Stomach (tissue), 9 donors: ENCODE results near the gene NOP56. TPM values are rescaled to one million over a fixed set of nuclear protein-coding genes. Genes with fewer than 3 reads are reported as not detected.

ENCODE experiments used
- DNase-seq, 2 donors: peaks; one replicate each; pipeline versions ENCODE4 v3.0.0 to v3.0.0-alpha.2; 2013 to 2019
- H3K27ac ChIP-seq, 5 donors: fragments of 200-600 bp in 4 of 5; sonication (generic) in 4 of 5; one replicate each; pipeline ENCODE4 v1.5.1; 2013 to 2019; ENCODE audit warnings: mild to moderate bottlenecking in 1 of 5, moderate library complexity in 1 of 5
- H3K27me3 ChIP-seq, 3 donors: fragments of 200-600 bp; sonication (generic); one replicate each; pipeline ENCODE4 v1.5.1; 2017 to 2019; ENCODE audit warnings: mixed run types in 1 of 3
- H3K36me3 ChIP-seq, 4 donors: fragments of 200-600 bp; sonication (generic); 1 replicate in 3 of 4; 2 replicates in 1 of 4; pipeline ENCODE4 v1.5.1; 2016 to 2019
- H3K4me1 ChIP-seq, 4 donors: fragments of 200-600 bp; sonication (generic); one replicate each; pipeline ENCODE4 v1.5.1; 2016 to 2019
- H3K4me3 ChIP-seq, 4 donors: fragments of 200-600 bp; sonication (generic) in 3 of 4; one replicate each; pipeline ENCODE4 v1.5.1; 2016 to 2019; ENCODE audit warnings: mild to moderate bottlenecking in 1 of 4
- H3K9me3 ChIP-seq, 4 donors: fragments of 200-600 bp; sonication (generic); one replicate each; pipeline ENCODE4 v1.5.1; 2016 to 2019
- CTCF ChIP-seq, 7 experiments: fragments of 450-650 bp in 4 of 7; fragments of 200-600 bp in 3 of 7; sonication (generic) in 3 of 7; IDR thresholded peaks; one replicate each; pipeline ENCODE4 v1.5.1; 2016 to 2019; ENCODE audit warnings: antibody characterized with exemption in 7 of 7, control low read depth in 2 of 7, mild to moderate bottlenecking in 1 of 7
- EP300 ChIP-seq: sonication (generic); formaldehyde crosslinking; IDR thresholded peaks from one replicate; pipeline ENCODE4 v1.6.1; 2017; ENCODE audit warnings: antibody characterized with exemption
- POLR2A ChIP-seq, 4 donors: fragments of 450-650 bp; IDR thresholded peaks; one replicate each; pipeline ENCODE4 v1.6.1; 2016; ENCODE audit warnings: antibody characterized with exemption in 4 of 4, control low read depth in 2 of 4, mild to moderate bottlenecking in 1 of 4, moderate library complexity in 1 of 4
- POLR2AphosphoS5 ChIP-seq, 3 donors: sonication (generic); formaldehyde crosslinking; IDR thresholded peaks; one replicate each; pipeline ENCODE4 v1.6.1; 2016; ENCODE audit warnings: antibody characterized with exemption in 3 of 3
- WGBS, 5 donors: extraction: QIAGEN DNeasy Blood & Tissue Kit in 3 of 5; methylation state at CpG; one replicate each; pipeline versions ENCODE4 v1.1.5 to v1.1.7; 2013 to 2018; 5-methylcytosine and 5-hydroxymethylcytosine counted together
- intact Hi-C: fragments of 100-400 bp; cut with DNase I; formaldehyde crosslinking; loops from one replicate; pipeline ENCODE4 v1.15.1; 2023; ENCODE audit warnings: low total_unique reads
- polyA plus RNA-seq, 3 donors: library from polyadenylated mRNA; stranded (reverse); fragments of 200-250 nt; gene quantifications; one replicate each; pipeline ENCODE4 v1.2.3, GENCODE V29; 2013
- total RNA-seq, 5 donors: library from RNA; depleted of rRNA; stranded (reverse); fragments of >200 nt; gene quantifications; one replicate each; pipeline versions ENCODE4 v1.1.0 to v1.2.3, GENCODE V29; 2014 to 2016
- donor health status: healthy with polysubstance abuse.
- donor health status: Bipolar disorder and iron deficiency.
- donor health status: healthy.

The NOP56 gene
- total and polyA plus RNA-seq, 8 donors = 42.4 to 157 (median 98.8) TPM

- intact Hi-C loops = no loop called here
- H3K36me3 ChIP-seq = peaks cover 47 to 60% (median 59%) of the 10 kb centered on the region in 4 donors
- whole genome bisulfite sequencing, 5 donors = 84 to 93% (median 88%) methylated on average over 3 of the region's 3 CpGs
- peaks cover 20 to 42% (median 32%) of the 10 kb centered on the region in 4 donors for H3K4me1 ChIP-seq
- TF ChIP-seq CTCF (IDR thresholded peaks at IDR 0.05) = no peak
- no peak for TF ChIP-seq POLR2AphosphoS5 (IDR thresholded peaks at IDR 0.05)
- TF ChIP-seq EP300 = no peak
- TF ChIP-seq POLR2A (IDR thresholded peaks at IDR 0.05) = no peak
- no peaks in the 10 kb centered on the region for H3K27me3 ChIP-seq
- H3K4me3 ChIP-seq = peak overlapping the region in 2 of 4 donors; percentile 91 to 100
- no peak for DNase-seq
- no peak overlapping the region for H3K27ac ChIP-seq
- H3K9me3 ChIP-seq = no peaks in the 10 kb centered on the region
These were observed 2.4 kb downstream of the NOP56 start for GRCh38 chr20:2654831-2655230.

- peaks cover 20 to 42% (median 32%) of the 10 kb centered on the region in 4 donors for H3K4me1 ChIP-seq
- DNase-seq = no peak
- TF ChIP-seq EP300 = no peak
- TF ChIP-seq POLR2A (IDR thresholded peaks at IDR 0.05) = no peak
- no peak for TF ChIP-seq CTCF (IDR thresholded peaks at IDR 0.05)
- no peak for TF ChIP-seq POLR2AphosphoS5 (IDR thresholded peaks at IDR 0.05)
- 89 to 94% (median 92%) methylated on average over 14 to 17 of the region's 17 CpGs for WGBS, 5 donors
- no peaks in the 10 kb centered on the region for H3K9me3 ChIP-seq
- H3K27ac ChIP-seq = no peak overlapping the region
- H3K4me3 ChIP-seq = peak overlapping the region in 1 of 4 donors; percentile 3
- intact Hi-C loops = no loop called here
- peaks cover 53 to 67% (median 66%) of the 10 kb centered on the region in 4 donors for H3K36me3 ChIP-seq
- H3K27me3 ChIP-seq = no peaks in the 10 kb centered on the region
These were observed 3.1 kb downstream of the NOP56 start for GRCh38 chr20:2655331-2656116.

- no peak overlapping the region for H3K4me3 ChIP-seq
- peaks cover 61 to 78% (median 77%) of the 10 kb centered on the region in 4 donors for H3K36me3 ChIP-seq
- intact Hi-C loops = no loop called here
- no peak for TF ChIP-seq CTCF (IDR thresholded peaks at IDR 0.05)
- TF ChIP-seq EP300 = no peak
- no peak for TF ChIP-seq POLR2AphosphoS5 (IDR thresholded peaks at IDR 0.05)
- no peak for TF ChIP-seq POLR2A (IDR thresholded peaks at IDR 0.05)
- no peaks in the 10 kb centered on the region for H3K9me3 ChIP-seq
- 87 to 95% (median 89%) methylated on average over 9 to 12 of the region's 12 CpGs for WGBS, 5 donors
- peaks cover 15 to 34% (median 25%) of the 10 kb centered on the region in 4 donors for H3K4me1 ChIP-seq
- DNase-seq = no peak
- H3K27ac ChIP-seq = no peak overlapping the region
- no peaks in the 10 kb centered on the region for H3K27me3 ChIP-seq
These were observed 4.2 kb downstream of the NOP56 start for GRCh38 chr20:2656471-2657117.

GRCh38 chr20:2657241-2657640 lies 4.8 kb downstream of the NOP56 start:
- no peak for DNase-seq
- H3K36me3 ChIP-seq = peaks cover 68 to 85% (median 83%) of the 10 kb centered on the region in 4 donors
- 59 to 83% (median 70%) methylated on average over 5 of the region's 5 CpGs for WGBS, 5 donors
- no peak overlapping the region for H3K27ac ChIP-seq
- no peak for TF ChIP-seq EP300
- TF ChIP-seq POLR2A (IDR thresholded peaks at IDR 0.05) = no peak
- TF ChIP-seq POLR2AphosphoS5 (IDR thresholded peaks at IDR 0.05) = no peak
- TF ChIP-seq CTCF (IDR thresholded peaks at IDR 0.05) = no peak
- H3K9me3 ChIP-seq = no peaks in the 10 kb centered on the region
- intact Hi-C loops = no loop called here
- peaks cover 15 to 29% (median 29%) of the 10 kb centered on the region in 4 donors for H3K4me1 ChIP-seq
- H3K27me3 ChIP-seq = no peaks in the 10 kb centered on the region
- H3K4me3 ChIP-seq = no peak overlapping the region
